ENCODE data around the gene OBP2A.
"Not testable (repeated sequence)": the region's sequence is repeated elsewhere in the genome, so short reads cannot be mapped to it uniquely, and the experiment has no call there.

The OBP2A gene

GRCh38 chr9:135524130-135524861, 21.6 kb upstream of the OBP2A start:
- H3K4me3 ChIP-seq (ENCODE audit: low read depth, low read length): no peak overlapping the region
- TF ChIP-seq, protein P1, sequence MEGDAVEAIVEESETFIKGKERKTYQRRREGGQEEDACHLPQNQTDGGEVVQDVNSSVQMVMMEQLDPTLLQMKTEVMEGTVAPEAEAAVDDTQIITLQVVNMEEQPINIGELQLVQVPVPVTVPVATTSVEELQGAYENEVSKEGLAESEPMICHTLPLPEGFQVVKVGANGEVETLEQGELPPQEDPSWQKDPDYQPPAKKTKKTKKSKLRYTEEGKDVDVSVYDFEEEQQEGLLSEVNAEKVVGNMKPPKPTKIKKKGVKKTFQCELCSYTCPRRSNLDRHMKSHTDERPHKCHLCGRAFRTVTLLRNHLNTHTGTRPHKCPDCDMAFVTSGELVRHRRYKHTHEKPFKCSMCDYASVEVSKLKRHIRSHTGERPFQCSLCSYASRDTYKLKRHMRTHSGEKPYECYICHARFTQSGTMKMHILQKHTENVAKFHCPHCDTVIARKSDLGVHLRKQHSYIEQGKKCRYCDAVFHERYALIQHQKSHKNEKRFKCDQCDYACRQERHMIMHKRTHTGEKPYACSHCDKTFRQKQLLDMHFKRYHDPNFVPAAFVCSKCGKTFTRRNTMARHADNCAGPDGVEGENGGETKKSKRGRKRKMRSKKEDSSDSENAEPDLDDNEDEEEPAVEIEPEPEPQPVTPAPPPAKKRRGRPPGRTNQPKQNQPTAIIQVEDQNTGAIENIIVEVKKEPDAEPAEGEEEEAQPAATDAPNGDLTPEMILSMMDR (IDR thresholded peaks at IDR 0.05; ENCODE audit: borderline replicate concordance, insufficient read depth, low read depth, low read length): no peak

DNA sequence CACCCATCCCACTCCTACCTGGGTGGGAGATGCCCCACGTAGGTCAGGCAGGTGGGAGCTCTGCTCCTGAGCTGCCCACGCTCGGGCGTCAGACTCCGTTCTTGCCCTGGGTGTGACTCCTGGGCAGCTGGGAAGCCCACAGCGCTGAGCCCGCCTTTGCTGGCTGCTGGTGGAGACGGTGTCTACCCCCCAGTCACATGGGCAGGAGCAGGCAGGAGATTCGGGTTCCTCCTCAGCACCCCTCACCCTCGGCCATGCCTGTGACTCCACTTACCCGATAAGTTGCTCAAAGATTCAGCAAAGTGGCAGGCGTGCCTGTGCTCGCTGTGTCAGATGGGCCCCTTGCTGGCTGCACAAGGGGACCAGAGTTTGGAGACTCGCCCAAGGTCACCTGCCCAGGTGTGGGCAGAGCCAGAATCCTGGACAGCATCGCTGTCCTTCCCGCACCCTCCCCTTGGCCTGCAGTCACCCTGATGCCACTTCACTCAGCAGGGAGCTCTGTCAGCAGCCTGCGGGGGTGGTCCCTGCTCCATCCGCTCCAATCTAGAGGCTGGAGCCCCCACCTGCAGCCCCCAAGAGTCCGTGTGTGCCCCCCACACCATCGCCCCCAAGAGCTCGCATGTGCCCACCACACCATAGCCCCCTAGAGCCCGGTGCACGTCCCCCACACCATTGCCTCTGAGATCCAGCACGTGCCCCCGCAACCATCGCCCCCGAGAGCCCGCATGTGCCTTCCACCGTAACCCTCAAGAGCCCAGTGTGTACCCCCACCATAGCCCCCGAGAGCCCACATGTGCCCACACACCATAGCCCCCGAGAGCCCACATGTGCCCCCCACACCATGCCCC, 20.5 kb upstream of the OBP2A start:
- TF ChIP-seq, protein P1 (IDR thresholded peaks at IDR 0.05; ENCODE audit: borderline replicate concordance, insufficient read depth, low read depth, low read length): no peak

GRCh38 chr9:135526089-135526729, 19.7 kb upstream of the OBP2A start:
- no peak overlapping the region for H3K4me3 ChIP-seq (ENCODE audit: low read depth, low read length)
- TF ChIP-seq, protein P1 (IDR thresholded peaks at IDR 0.05; ENCODE audit: borderline replicate concordance, insufficient read depth, low read depth, low read length): no peak

More for the DNA sequence above, 20.5 kb upstream of the OBP2A start:
- no peak overlapping the region for H3K4me3 ChIP-seq (ENCODE audit: low read depth, low read length)

GRCh38 chr9:135526730-135527571, 19.0 kb upstream of the OBP2A start:
- TF ChIP-seq, protein P1 (IDR thresholded peaks at IDR 0.05; ENCODE audit: borderline replicate concordance, insufficient read depth, low read depth, low read length): no peak
- no peak overlapping the region for H3K4me3 ChIP-seq (ENCODE audit: low read depth, low read length)

DNA sequence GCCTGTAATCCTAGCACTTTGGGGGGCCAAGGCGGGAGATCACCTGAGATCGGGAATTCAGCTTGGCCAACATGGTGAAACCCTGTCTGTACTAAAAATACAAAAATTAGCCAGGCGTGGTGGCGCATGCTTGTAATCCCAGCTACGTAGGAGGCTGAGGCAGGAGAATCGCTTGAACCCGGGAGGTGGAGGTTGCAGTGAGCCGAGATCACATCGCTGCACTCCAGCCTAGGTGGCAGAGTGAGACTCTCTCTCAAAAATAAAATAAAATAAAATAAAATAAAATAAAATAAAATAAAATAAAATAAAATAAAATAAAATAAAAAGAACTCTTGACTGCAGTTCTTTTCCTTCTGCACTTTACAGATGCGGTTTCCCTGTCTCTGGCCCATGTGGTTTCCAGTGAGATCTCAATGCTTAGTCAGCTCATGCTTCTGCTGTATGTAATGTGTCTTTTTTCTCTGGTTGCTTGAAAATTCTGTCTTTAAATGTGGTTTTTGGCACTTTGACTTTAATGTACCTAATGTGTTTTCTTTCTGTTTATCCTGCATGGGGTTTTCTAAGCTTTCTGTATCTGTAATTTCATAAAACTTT, 17.0 kb upstream of the OBP2A start:
- H3K4me3 ChIP-seq (ENCODE audit: low read depth, low read length): not testable (repeated sequence)

- TF ChIP-seq, protein P1 (IDR thresholded peaks at IDR 0.05; ENCODE audit: borderline replicate concordance, insufficient read depth, low read depth, low read length): no peak
- no peak overlapping the region for H3K4me3 ChIP-seq (ENCODE audit: low read depth, low read length)
These were observed 15.8 kb upstream of the OBP2A start for GRCh38 chr9:135530146-135530545.

All from GM12875 (cell line).